ENCODE results near the gene KRTAP10-7. TPM values are rescaled to one million over a fixed set of nuclear protein-coding genes. Genes with fewer than 3 reads are reported as not detected.
"Not testable (repeated sequence)": the region's sequence is repeated elsewhere in the genome, so short reads cannot be mapped to it uniquely, and the experiment has no call there.

Gene KRTAP10-7
- total RNA-seq, 1 experiment from 2014 or later = not detected

- H3K27me3 ChIP-seq (replicated peaks; ENCODE audit: control insufficient read depth, insufficient read depth, low read length) = no peaks in the 10 kb centered on the region
- H3K9me3 Mint-ChIP-seq (ENCODE audit: unreplicated experiment) = peaks cover 7% of the 10 kb centered on the region
- H3K27ac Mint-ChIP-seq (ENCODE audit: unreplicated experiment) = no peak overlapping the region
- CTCF ChIA-PET = no interaction called here
- no TSS peak for BruUV-seq (replicated peaks)
- no peaks in the 10 kb centered on the region for H3K36me3 Mint-ChIP-seq (ENCODE audit: insufficient read depth, unreplicated experiment)
- no peak for DNase-seq
- H3K4me3 ChIP-seq (ENCODE audit: low read depth, low read length) = no peak overlapping the region
- H3K4me3 Mint-ChIP-seq (ENCODE audit: unreplicated experiment) = no peak overlapping the region
- POLR2A ChIA-PET = no interaction called here
- H3K4me1 Mint-ChIP-seq (ENCODE audit: low read depth, unreplicated experiment) = no peaks in the 10 kb centered on the region
- peaks cover 6% of the 10 kb centered on the region for H3K27me3 Mint-ChIP-seq (ENCODE audit: insufficient read depth, unreplicated experiment)
- intact Hi-C loops (cut with micrococcal nuclease; ENCODE audit: unreplicated experiment) = no loop called here
- no peaks in the 10 kb centered on the region for H3K4me1 ChIP-seq
- no peaks in the 10 kb centered on the region for H3K36me3 ChIP-seq (ENCODE audit: control insufficient read depth, insufficient read depth, low read length)
- no peaks in the 10 kb centered on the region for H3K9me3 ChIP-seq
- TF ChIP-seq CTCF (IDR thresholded peaks at IDR 0.05; ENCODE audit: insufficient read depth in 1 of 2, low read depth in 1 of 2, low read length in 1 of 2, severe bottlenecking in 1 of 2, unreplicated experiment in 1 of 2) = no peak
Measured at GRCh38 chr21:44603911-44604310, 3.5 kb downstream of the KRTAP10-7 start.

- H3K27ac Mint-ChIP-seq (ENCODE audit: unreplicated experiment) = no peak overlapping the region
- H3K36me3 ChIP-seq (ENCODE audit: control insufficient read depth, insufficient read depth, low read length) = no peaks in the 10 kb centered on the region
- ChIA-PET CTCF (no interaction called here), POLR2A (no interaction called here)
- H3K36me3 Mint-ChIP-seq (ENCODE audit: insufficient read depth, unreplicated experiment) = no peaks in the 10 kb centered on the region
- BruUV-seq (replicated peaks) = no TSS peak
- peaks cover 5% of the 10 kb centered on the region for H3K27me3 Mint-ChIP-seq (ENCODE audit: insufficient read depth, unreplicated experiment)
- H3K9me3 ChIP-seq = 0 out of 2 replicates have a peak, but pooled peaks cover 5% of the 10 kb centered on the region
- no peaks in the 10 kb centered on the region for H3K27me3 ChIP-seq (replicated peaks; ENCODE audit: control insufficient read depth, insufficient read depth, low read length)
- H3K4me1 Mint-ChIP-seq (ENCODE audit: low read depth, unreplicated experiment) = no peaks in the 10 kb centered on the region
- no peak for TF ChIP-seq CTCF (IDR thresholded peaks at IDR 0.05; ENCODE audit: insufficient read depth in 1 of 2, low read depth in 1 of 2, low read length in 1 of 2, severe bottlenecking in 1 of 2, unreplicated experiment in 1 of 2)
- H3K4me3 ChIP-seq (ENCODE audit: low read depth, low read length) = no peak overlapping the region
- intact Hi-C loops (cut with micrococcal nuclease; ENCODE audit: unreplicated experiment) = no loop called here
- H3K9me3 Mint-ChIP-seq (ENCODE audit: unreplicated experiment) = peaks cover 29% of the 10 kb centered on the region
- H3K4me3 Mint-ChIP-seq (ENCODE audit: unreplicated experiment) = no peak overlapping the region
- H3K4me1 ChIP-seq = no peaks in the 10 kb centered on the region
- no peak for DNase-seq
Measured at GRCh38 chr21:44606495-44606894, 6.1 kb downstream of the KRTAP10-7 start.

GRCh38 chr21:44609193-44609592, 8.8 kb downstream of the KRTAP10-7 start:
- intact Hi-C loops (cut with micrococcal nuclease; ENCODE audit: unreplicated experiment) = no loop called here
- Mint-ChIP-seq H3K4me1 (ENCODE audit: low read depth, unreplicated experiment) (no peaks in the 10 kb centered on the region), H3K36me3 (ENCODE audit: insufficient read depth, unreplicated experiment) (no peaks in the 10 kb centered on the region), H3K27me3 (ENCODE audit: insufficient read depth, unreplicated experiment) (peaks cover 3% of the 10 kb centered on the region), H3K9me3 (ENCODE audit: unreplicated experiment) (peaks cover 41% of the 10 kb centered on the region), H3K27ac (ENCODE audit: unreplicated experiment) (no peak overlapping the region), H3K4me3 (ENCODE audit: unreplicated experiment) (no peak overlapping the region)
- ChIA-PET CTCF (interaction anchor here (0.7 kb wide), 1 partner anchor 101 kb away, joined by 3 read pairs; no protein-coding TSS in a partner anchor), POLR2A (no interaction called here)
- 0 out of 2 replicates have a peak, but pooled peaks cover 5% of the 10 kb centered on the region for H3K9me3 ChIP-seq
- H3K4me1 ChIP-seq = no peaks in the 10 kb centered on the region
- H3K27me3 ChIP-seq (replicated peaks; ENCODE audit: control insufficient read depth, insufficient read depth, low read length) = no peaks in the 10 kb centered on the region
- H3K36me3 ChIP-seq (ENCODE audit: control insufficient read depth, insufficient read depth, low read length) = no peaks in the 10 kb centered on the region
- no peak for DNase-seq
- TF ChIP-seq CTCF (IDR thresholded peaks at IDR 0.05; ENCODE audit: insufficient read depth in 1 of 2, low read depth in 1 of 2, low read length in 1 of 2, severe bottlenecking in 1 of 2, unreplicated experiment in 1 of 2) = no peak
- BruUV-seq (replicated peaks) = no TSS peak
- no peak overlapping the region for H3K4me3 ChIP-seq (ENCODE audit: low read depth, low read length)

GRCh38 chr21:44610157-44610843, 9.9 kb downstream of the KRTAP10-7 start:
- H3K9me3 ChIP-seq; CTCF ChIA-PET; H3K4me1 Mint-ChIP-seq (ENCODE audit: low read depth, unreplicated experiment); H3K4me3 Mint-ChIP-seq (ENCODE audit: unreplicated experiment); BruUV-seq (replicated peaks); H3K27me3 ChIP-seq (replicated peaks; ENCODE audit: control insufficient read depth, insufficient read depth, low read length); H3K4me1 ChIP-seq; DNase-seq; H3K36me3 Mint-ChIP-seq (ENCODE audit: insufficient read depth, unreplicated experiment); H3K36me3 ChIP-seq (ENCODE audit: control insufficient read depth, insufficient read depth, low read length); H3K27me3 Mint-ChIP-seq (ENCODE audit: insufficient read depth, unreplicated experiment); H3K27ac Mint-ChIP-seq (ENCODE audit: unreplicated experiment); intact Hi-C loops (cut with micrococcal nuclease; ENCODE audit: unreplicated experiment); H3K4me3 ChIP-seq (ENCODE audit: low read depth, low read length); POLR2A ChIA-PET: not testable (repeated sequence)
- H3K9me3 Mint-ChIP-seq (ENCODE audit: unreplicated experiment) = peaks cover 41% of the 10 kb centered on the region
